ENCODE measurements around the gene TENM3. TPM values are rescaled to one million over a fixed set of nuclear protein-coding genes. Genes with fewer than 3 reads are reported as not detected.

Gene TENM3
- total RNA-seq, 1 experiment from 2014 or later = 0.87 TPM

DNA sequence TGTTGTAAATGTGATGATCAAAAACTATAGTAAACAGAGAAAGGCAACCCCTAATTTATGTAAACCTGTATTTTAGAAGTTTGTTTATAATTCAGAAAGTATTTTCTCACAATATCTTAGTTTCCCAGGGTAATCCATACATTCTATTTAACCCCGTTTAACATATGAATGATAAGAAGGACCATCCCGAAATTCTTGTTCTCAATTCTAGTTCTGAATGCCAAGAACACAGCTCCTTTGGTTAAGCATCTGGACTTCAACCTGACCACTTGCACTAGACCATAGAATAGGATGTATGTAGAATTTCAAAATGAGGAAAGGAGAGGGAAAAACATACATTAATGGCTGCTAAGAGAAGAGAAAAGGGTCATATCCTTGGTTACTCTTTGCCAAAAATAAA is 227.0 kb downstream of the TENM3 start:
- no peaks in the 10 kb centered on the region for H3F3A ChIP-seq (ENCODE audit: low read length, unreplicated experiment)
- ChIA-PET POLR2A (ENCODE audit: unreplicated experiment) (no interaction called here), CTCF (no interaction called here)
- no peaks in the 10 kb centered on the region for H4K20me1 ChIP-seq (ENCODE audit: low read length)
- H3K4me1 ChIP-seq (ENCODE audit: insufficient read depth, low read length) = no peaks in the 10 kb centered on the region
- BruUV-seq (replicated peaks) = no TSS peak
- ATAC-seq (no peak), DNase-seq (no peak)
- no peaks in the 10 kb centered on the region for H3K9me2 ChIP-seq (replicated peaks; ENCODE audit: low read length)
- no peaks in the 10 kb centered on the region for H3K9me3 ChIP-seq (ENCODE audit: low read length)
- TF ChIP-seq EZH2phosphoT487 (IDR thresholded peaks at IDR 0.05; ENCODE audit: borderline replicate concordance, low read length) (no peak), EZH2 (IDR thresholded peaks at IDR 0.05; ENCODE audit: low read length, unreplicated experiment) (no peak)
- TF ChIP-seq, protein P1, sequence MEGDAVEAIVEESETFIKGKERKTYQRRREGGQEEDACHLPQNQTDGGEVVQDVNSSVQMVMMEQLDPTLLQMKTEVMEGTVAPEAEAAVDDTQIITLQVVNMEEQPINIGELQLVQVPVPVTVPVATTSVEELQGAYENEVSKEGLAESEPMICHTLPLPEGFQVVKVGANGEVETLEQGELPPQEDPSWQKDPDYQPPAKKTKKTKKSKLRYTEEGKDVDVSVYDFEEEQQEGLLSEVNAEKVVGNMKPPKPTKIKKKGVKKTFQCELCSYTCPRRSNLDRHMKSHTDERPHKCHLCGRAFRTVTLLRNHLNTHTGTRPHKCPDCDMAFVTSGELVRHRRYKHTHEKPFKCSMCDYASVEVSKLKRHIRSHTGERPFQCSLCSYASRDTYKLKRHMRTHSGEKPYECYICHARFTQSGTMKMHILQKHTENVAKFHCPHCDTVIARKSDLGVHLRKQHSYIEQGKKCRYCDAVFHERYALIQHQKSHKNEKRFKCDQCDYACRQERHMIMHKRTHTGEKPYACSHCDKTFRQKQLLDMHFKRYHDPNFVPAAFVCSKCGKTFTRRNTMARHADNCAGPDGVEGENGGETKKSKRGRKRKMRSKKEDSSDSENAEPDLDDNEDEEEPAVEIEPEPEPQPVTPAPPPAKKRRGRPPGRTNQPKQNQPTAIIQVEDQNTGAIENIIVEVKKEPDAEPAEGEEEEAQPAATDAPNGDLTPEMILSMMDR (conservative IDR thresholded peaks at IDR 0.05; ENCODE audit: low read depth, low read length) = no peak
- no peaks in the 10 kb centered on the region for H3K27me3 ChIP-seq (ENCODE audit: low read length)
- H3K9ac ChIP-seq (ENCODE audit: low read length) = no peak overlapping the region
- H3K4me2 ChIP-seq (ENCODE audit: low read length) = no peak overlapping the region
- H3K27ac ChIP-seq (ENCODE audit: low read length) = no peak overlapping the region
- no peak overlapping the region for H2AFZ ChIP-seq (ENCODE audit: low read length)
- no peaks in the 10 kb centered on the region for H3K36me3 ChIP-seq (ENCODE audit: low read depth, low read length)
- no peak overlapping the region for H3K4me3 ChIP-seq (ENCODE audit: low read length)
- intact Hi-C loops (cut with micrococcal nuclease) = no loop called here
- no peaks in the 10 kb centered on the region for H3K79me2 ChIP-seq (ENCODE audit: low read length)

DNA sequence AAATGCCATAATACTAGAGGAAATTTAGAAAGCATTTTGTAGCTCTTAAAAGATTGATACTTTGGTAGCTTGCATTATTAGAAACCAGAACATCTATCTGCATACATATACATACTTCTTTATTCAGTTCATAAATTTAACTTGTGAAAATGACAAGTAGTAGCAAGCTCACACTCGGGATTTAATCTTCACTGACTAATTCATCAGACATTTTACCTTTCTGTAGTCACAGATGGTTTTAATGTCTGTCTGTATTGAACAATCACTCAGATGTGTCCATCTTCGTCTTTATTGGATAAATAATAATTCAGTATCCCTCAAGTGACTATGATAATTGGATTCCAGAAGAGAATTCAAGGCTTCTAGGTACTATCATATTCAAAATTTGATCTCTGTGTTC is 232.3 kb downstream of the TENM3 start:
- Histone ChIP-seq H3K9me3 (ENCODE audit: low read length) (no peaks in the 10 kb centered on the region), H3K27me3 (ENCODE audit: low read length) (no peaks in the 10 kb centered on the region), H3F3A (ENCODE audit: low read length, unreplicated experiment) (no peaks in the 10 kb centered on the region), H3K4me2 (ENCODE audit: low read length) (no peak overlapping the region), H3K4me3 (ENCODE audit: low read length) (no peak overlapping the region), H3K79me2 (ENCODE audit: low read length) (no peaks in the 10 kb centered on the region), H3K9ac (ENCODE audit: low read length) (no peak overlapping the region), H3K27ac (ENCODE audit: low read length) (no peak overlapping the region), H3K4me1 (ENCODE audit: insufficient read depth, low read length) (no peaks in the 10 kb centered on the region), H2AFZ (ENCODE audit: low read length) (no peak overlapping the region), H3K36me3 (ENCODE audit: low read depth, low read length) (no peaks in the 10 kb centered on the region), H4K20me1 (ENCODE audit: low read length) (no peaks in the 10 kb centered on the region), H3K9me2 (replicated peaks; ENCODE audit: low read length) (no peaks in the 10 kb centered on the region)
- intact Hi-C loops (cut with micrococcal nuclease) = loop anchor here (5.0 kb wide), 1 partner anchor 452 kb away; no protein-coding TSS in a partner anchor
- ChIA-PET POLR2A (ENCODE audit: unreplicated experiment) (no interaction called here), CTCF (no interaction called here)
- no peak for ATAC-seq
- TF ChIP-seq, protein P1 (conservative IDR thresholded peaks at IDR 0.05; ENCODE audit: low read depth, low read length) = no peak
- TF ChIP-seq EZH2 (IDR thresholded peaks at IDR 0.05; ENCODE audit: low read length, unreplicated experiment) = no peak
- TF ChIP-seq EZH2phosphoT487 (IDR thresholded peaks at IDR 0.05; ENCODE audit: borderline replicate concordance, low read length) = no peak
- no peak for DNase-seq
- no TSS peak for BruUV-seq (replicated peaks)

DNA sequence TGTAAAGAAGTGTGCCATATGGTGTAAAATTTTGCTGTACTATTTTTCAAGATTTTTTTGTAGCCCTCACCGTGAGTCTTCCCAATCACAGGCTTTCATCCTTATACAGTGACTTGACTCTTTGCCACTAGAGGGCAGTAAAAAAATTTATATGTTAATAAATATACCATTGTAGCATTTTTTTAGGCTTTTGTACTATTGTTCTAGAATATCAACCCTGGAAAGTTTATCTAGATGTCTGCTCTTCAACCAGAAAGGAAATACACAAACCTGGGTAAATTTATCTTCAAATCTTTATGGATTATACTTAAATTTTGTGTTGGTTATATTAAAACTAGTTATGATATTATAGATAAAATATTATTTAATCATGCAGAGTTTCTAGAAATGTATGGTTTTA is 235.3 kb downstream of the TENM3 start:
- H3K4me2 ChIP-seq (ENCODE audit: low read length) = no peak overlapping the region
- TF ChIP-seq EZH2 (IDR thresholded peaks at IDR 0.05; ENCODE audit: low read length, unreplicated experiment) (no peak), EZH2phosphoT487 (IDR thresholded peaks at IDR 0.05; ENCODE audit: borderline replicate concordance, low read length) (no peak)
- TF ChIP-seq, protein P1 (conservative IDR thresholded peaks at IDR 0.05; ENCODE audit: low read depth, low read length) = peak; percentile 58
- intact Hi-C loops (cut with micrococcal nuclease) = loop anchor here (1.0 to 5.0 kb wide), 2 partner anchors 328 to 449 kb away; no protein-coding TSS in a partner anchor
- H3K27me3 ChIP-seq (ENCODE audit: low read length) = no peaks in the 10 kb centered on the region
- H3K9me3 ChIP-seq (ENCODE audit: low read length) = no peaks in the 10 kb centered on the region
- DNase-seq = peak; percentile 68
- no peaks in the 10 kb centered on the region for H3K4me1 ChIP-seq (ENCODE audit: insufficient read depth, low read length)
- H2AFZ ChIP-seq (ENCODE audit: low read length) = no peak overlapping the region
- POLR2A ChIA-PET (ENCODE audit: unreplicated experiment) = no interaction called here
- no TSS peak for BruUV-seq (replicated peaks)
- no peaks in the 10 kb centered on the region for H3K79me2 ChIP-seq (ENCODE audit: low read length)
- H3K9ac ChIP-seq (ENCODE audit: low read length) = no peak overlapping the region
- peak; percentile 50 for ATAC-seq
- no peak overlapping the region for H3K27ac ChIP-seq (ENCODE audit: low read length)
- H3K36me3 ChIP-seq (ENCODE audit: low read depth, low read length) = no peaks in the 10 kb centered on the region
- no peaks in the 10 kb centered on the region for H3F3A ChIP-seq (ENCODE audit: low read length, unreplicated experiment)
- H3K4me3 ChIP-seq (ENCODE audit: low read length) = no peak overlapping the region
- H3K9me2 ChIP-seq (replicated peaks; ENCODE audit: low read length) = no peaks in the 10 kb centered on the region
- CTCF ChIA-PET = no interaction called here
- no peaks in the 10 kb centered on the region for H4K20me1 ChIP-seq (ENCODE audit: low read length)
